Activated CD8-positive, alpha-beta memory T cell treated with anti-CD3 and anti-CD28 coated beads for 24 hours (primary cell): ENCODE data around the gene ZC3H18.

Source experiments
- DNase-seq: peaks from one replicate; pipeline ENCODE4 v3.0.0-alpha.2; 2020

Gene ZC3H18

DNA sequence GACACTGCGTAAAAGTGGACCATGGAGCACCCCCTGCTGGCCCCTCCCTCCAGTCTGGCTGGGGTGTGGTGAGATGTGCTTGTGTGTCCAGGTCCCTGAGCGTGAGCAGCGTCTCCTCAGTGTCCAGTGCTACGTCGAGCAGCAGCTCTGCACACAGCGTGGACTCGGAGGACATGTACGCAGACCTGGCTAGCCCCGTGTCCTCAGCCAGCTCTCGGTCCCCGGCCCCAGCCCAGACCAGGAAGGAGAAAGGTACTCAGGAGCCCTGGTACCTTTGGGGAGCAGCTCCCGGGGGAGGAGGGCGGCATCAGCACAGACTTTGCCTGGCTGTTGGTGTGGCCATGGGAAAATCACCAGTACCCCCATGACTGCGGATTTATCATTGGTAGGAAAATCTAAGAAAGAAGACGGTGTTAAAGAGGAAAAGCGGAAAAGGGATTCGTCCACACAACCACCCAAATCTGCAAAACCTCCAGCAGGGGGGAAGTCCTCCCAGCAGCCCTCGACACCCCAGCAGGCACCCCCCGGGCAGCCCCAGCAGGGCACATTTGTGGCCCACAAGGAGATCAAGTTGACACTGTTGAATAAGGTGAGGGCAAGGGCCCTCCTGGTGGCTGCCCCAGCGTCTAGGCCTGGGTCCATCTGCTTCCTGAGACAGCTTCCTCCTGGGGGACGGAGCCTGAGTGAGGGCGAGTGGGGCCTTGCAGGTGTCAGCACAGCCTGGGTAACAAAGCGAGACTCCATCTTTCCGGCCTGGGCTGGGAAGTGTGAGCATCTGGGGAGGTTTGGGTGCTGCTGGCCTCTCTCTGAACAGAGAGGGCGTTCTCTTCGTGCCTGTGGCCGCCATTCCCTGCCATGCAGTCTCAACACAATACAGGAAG is 57.6 kb downstream of the ZC3H18 start:
- DNase-seq = no peak

- DNase-seq = no peak
Observed at GRCh38 chr16:88628512-88628974, 58.3 kb downstream of the ZC3H18 start.

DNA sequence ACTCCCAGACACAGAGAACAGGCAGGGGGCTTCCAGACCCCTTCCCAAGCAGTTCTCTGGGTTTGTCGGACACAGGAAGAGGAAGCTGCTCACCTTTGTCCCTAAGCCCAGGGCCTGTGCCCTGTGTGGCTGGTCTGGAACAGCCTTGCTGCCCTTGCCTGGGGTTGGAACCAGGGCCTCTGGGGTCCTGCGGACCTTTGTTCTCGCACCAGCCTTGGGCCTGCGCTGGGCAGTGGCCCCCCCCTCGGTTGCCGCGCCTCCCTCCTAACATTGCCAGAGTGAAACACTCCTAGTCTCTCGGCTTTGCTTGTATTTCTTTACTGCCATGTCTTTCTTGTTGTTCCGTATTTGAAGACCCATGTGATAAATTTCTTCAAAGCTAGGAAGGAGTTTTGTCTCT is 59.6 kb downstream of the ZC3H18 start:
- no peak for DNase-seq

GRCh38 chr16:88630433-88630832 is 60.2 kb downstream of the ZC3H18 start:
- DNase-seq = no peak

DNA sequence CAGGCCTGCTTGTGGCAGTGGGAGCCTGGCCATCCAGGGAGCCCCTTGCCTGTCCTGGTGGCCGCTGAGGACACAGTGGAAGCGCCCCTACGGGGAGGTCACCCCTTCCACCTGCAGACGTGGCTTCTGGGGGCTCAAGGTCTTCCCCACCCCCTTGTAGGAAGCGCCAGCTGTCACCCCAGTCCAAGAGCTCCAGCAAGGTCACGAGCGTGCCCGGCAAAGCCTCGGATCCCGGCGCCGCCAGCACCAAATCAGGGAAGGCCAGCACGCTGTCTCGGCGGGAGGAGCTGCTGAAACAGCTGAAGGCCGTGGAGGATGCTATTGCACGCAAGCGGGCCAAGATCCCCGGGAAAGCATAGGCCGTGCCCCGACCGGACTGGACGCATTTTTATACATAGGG is 60.7 kb downstream of the ZC3H18 start:
- DNase-seq = no peak

- DNase-seq = no peak
Observed at GRCh38 chr16:88631384-88631783, 61.2 kb downstream of the ZC3H18 start.

- DNase-seq = no peak
Observed at GRCh38 chr16:88631920-88632586, 61.9 kb downstream of the ZC3H18 start.

- DNase-seq = no peak
Observed at GRCh38 chr16:88632587-88632930, 62.4 kb downstream of the ZC3H18 start.

DNA sequence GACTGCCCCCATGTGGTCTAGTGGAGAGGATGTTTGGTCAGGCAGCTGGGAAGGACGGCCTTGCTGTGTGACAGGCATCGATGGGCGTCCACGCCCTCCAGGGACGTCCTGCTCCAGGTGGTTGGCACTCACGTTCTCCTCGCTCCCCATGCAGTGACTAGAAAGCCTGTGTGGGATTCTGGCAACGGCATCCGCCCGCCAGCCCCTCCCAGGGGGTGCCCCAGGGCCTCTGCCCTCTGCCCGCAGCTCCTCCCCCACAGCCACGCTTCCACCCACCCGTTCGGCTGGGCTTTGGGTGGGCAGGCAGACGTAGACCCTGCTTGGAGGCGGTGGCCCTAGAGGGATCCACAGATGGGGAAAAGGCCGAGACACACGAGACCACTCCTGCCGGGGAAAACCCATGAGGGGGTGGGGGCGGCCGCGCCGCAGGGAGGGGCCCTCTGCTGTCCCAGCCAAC is 63.5 kb downstream of the ZC3H18 start:
- no peak for DNase-seq

- DNase-seq = peak; percentile 80
Observed at GRCh38 chr16:88634141-88634993, 64.2 kb downstream of the ZC3H18 start.

- no peak for DNase-seq
Observed at GRCh38 chr16:88634994-88635670, 64.9 kb downstream of the ZC3H18 start.

DNA sequence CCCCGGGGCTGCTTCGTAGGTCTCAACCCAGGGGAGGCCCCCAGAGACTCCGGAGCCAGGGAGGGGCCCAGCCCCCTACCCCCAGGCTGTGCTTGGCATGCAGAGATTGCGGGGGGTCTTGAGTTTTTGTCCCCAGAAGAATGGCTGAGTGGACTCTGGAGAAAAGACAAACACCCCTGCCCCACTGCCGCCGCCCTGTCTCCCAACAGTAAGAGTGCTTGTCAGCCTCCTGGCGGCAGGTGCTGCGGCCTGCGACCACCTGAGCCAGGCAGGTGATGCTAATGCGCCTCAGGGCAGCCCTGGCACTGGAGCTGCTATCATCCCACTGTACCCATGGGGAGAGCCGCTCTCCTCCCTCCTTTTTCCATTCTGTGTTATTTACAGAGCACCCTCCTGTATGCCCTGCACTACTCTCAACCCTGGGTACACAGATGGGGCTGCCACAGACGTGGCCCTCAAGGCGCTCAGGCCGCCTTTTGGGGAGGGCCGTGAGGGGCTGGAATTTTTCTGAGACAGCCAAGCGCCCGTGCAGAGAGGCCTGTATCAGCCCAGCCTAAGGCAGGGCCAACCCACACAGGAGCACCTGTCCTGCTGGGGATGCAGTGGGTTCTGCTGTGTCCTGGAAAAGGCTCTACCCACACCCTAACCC is 65.6 kb downstream of the ZC3H18 start:
- DNase-seq = no peak

DNA sequence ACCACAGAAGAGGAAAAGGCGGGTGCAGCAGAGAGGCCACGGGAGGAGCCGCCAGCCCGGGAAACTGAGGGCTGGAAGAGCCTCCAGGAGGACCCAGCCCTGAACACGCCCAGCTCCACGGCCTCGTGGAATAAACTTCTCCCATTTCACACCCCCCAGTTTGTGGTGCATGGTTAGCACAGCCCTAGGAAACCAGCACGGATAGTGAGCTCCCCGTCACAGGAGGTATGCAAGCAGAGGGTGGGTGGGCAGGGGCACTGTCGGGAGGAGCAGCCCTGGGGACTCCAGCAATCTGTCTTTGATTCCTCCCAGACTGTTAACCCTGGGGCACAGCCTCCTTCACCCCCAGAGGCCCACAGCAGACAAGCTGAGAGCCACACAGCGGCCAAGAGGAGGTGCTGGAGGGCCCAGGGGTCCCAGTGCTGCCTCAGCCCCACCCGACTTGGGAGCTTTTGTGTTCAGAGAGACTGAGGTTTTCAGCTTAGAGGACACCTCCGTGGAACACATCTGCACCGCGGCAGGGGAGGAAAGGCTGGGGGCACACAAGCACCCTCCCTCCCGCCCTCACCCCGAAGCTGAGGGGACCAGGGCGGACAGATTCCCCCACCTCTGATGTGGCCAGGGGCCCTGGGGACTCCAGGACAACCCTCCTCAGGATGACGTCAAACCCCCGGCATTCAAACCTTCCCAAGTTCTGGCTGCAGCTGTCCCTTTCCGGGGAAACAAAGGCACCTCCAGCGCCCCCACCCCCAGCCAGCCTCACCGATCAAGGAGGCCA is 66.5 kb downstream of the ZC3H18 start:
- DNase-seq = peak; percentile 67

GRCh38 chr16:88638323-88639230 is 68.4 kb downstream of the ZC3H18 start, which contains the start of gene IL17C:
Gene IL17C (plus strand): TSS chr16:88638572. CDS start chr16:88638642, 70 bp downstream.
- DNase-seq = no peak

- DNase-seq = no peak
Observed at GRCh38 chr16:88639231-88640038, 69.2 kb downstream of the ZC3H18 start.

GRCh38 chr16:88640039-88640495 is 69.9 kb downstream of the ZC3H18 start:
- no peak for DNase-seq

DNA sequence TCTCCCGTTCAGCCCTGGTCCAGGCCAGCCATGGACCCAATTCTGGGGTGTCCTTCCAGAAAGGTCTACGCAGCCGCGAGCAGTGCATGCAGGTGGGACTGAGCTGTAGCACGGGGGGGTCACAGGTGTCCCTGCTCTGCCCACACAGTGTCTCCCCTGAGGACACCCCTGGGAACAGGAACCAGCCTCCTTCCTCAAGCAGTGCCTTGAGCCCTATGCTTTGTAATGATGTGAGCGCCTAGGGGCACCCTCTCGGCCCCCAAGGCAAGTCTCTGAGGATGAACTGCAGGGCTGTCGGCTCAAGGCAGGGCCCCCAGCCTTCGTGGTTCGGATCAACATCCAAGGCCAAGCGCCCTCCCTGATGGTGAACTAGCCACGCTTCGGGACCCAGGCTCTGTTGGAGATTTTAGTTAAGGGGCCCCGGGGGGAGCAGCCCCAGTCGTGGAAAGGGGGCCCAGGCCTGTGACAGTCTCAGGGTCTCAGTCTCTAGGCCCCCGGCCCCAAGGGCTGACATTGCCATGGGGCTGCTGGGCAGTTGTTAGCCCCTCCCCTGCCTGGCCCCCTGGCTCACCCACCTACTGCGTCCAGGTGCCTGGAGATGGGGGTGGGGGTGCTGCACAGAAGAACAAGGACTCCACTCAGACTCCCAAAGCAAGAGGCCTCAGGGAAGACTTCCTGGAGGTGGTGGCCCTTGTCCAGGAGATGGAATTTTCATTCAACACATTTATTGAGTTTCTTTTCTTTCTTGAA is 70.5 kb downstream of the ZC3H18 start:
- DNase-seq = no peak
